GM12878 (cell line): ENCODE results near the gene EEF1AKMT3.

ENCODE experiments used
- EGR1 ChIP-seq, 2 experiments: IDR thresholded peaks; 1 replicate in 1 of 2; 2 replicates in 1 of 2; pipeline ENCODE4 v1.6.1; 2011 to 2012; ENCODE audit warnings: low read depth in 2 of 2, low read length in 2 of 2, borderline replicate concordance in 1 of 2, mild to moderate bottlenecking in 1 of 2, moderate library complexity in 1 of 2
- HCFC1 ChIP-seq: fragments of 150-350 bp; IDR thresholded peaks from 2 replicates; pipeline ENCODE4 v1.6.1; 2014; ENCODE audit warnings: low read length
- JUND ChIP-seq: IDR thresholded peaks from 2 replicates; pipeline ENCODE4 v1.6.1; 2012; ENCODE audit warnings: low read depth, mild to moderate bottlenecking, low read length, improper control_type of control experiment, moderate library complexity

DNA sequence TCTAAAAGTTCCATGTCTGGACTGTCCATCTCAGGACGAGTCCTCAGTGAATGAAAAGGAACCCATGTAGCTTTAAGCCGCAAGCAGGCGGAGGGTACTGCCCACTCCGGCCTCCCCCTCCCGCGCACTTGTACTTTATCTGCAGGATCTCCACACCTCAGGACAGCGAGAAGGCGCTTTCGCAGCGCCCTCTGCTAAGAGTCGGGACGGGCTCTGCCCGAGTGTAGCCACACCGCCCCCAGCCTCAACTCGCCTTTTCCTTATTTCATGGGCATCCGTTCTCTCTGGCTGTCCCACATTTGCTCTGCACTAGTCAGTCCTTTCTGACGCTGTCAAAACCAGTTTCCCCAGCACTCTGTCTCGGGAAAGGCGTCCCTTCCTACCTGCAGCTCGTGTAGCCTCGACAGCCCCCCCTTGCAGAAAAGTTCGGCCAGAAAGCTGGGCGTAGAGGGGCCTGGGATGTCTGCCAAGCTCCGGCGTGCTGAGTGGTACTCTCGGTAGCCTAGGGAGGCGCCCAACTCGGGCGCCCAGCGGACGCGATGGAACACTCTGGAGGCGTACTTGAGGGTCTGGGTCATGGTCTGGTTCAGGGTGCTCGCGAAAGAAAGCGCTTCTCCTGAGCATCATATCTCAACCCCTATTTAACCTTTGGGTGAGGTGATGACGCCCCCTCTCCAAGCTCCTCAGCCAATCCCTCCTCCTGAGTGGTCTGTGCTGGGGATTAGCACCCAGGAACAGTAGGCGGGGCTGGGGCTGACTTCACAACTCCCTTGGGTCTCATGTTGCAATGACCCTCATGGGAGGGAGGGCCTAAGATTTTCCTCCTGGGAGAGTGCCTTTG, 5.7 kb upstream of the EEF1AKMT3 start, which contains the start of gene CYP27B1:
- TF ChIP-seq HCFC1 (no peak), EGR1 (IDR thresholded peaks at IDR 0.05; ENCODE audit: borderline replicate concordance in 1 of 2, low read depth in 2 of 2, low read length in 2 of 2) (no peak), JUND (no peak)
